Right renal pelvis (tissue), 4 donors: Measurements from ENCODE around the gene CACNA2D4. TPM values are rescaled to one million over a fixed set of nuclear protein-coding genes. Genes with fewer than 3 reads are reported as not detected.

Source experiments
- DNase-seq, 4 donors: peaks; one replicate each; pipeline ENCODE4 v3.0.0-alpha.2; 2013; ENCODE audit warnings: low read depth in 4 of 4, low spot score in 3 of 4, missing footprints in 1 of 4
- polyA plus RNA-seq, 4 donors: library from polyadenylated mRNA; unstranded; fragments of 120-200 nt; gene quantifications; one replicate each; pipeline ENCODE4 v1.2.1, GENCODE V29; 2013; ENCODE audit not compliant: insufficient read length in 4 of 4

Gene CACNA2D4
- polyA plus RNA-seq, 4 donors, result 1.9 to 3.0 (median 2.3) TPM

- no peak for DNase-seq
Observed at GRCh38 chr12:1807087-1807860, 111.2 kb downstream of the CACNA2D4 start.

- DNase-seq, result no peak
Observed at GRCh38 chr12:1806301-1807086, 112.0 kb downstream of the CACNA2D4 start.

GRCh38 chr12:1805441-1806081, 112.9 kb downstream of the CACNA2D4 start:
- no peak for DNase-seq

- DNase-seq, result peak; percentile 73 to 80 (median 76)
Observed at GRCh38 chr12:1804545-1805332, 113.7 kb downstream of the CACNA2D4 start.

- DNase-seq, result no peak
Observed at GRCh38 chr12:1803736-1804135, 114.7 kb downstream of the CACNA2D4 start.

GRCh38 chr12:1801303-1801975, 117.0 kb downstream of the CACNA2D4 start:
- DNase-seq, result no peak

GRCh38 chr12:1800401-1801302, 117.8 kb downstream of the CACNA2D4 start:
- no peak for DNase-seq

- no peak for DNase-seq
Observed at GRCh38 chr12:1799882-1800400, 118.5 kb downstream of the CACNA2D4 start.

- DNase-seq, result no peak
Observed at GRCh38 chr12:1799051-1799881, 119.2 kb downstream of the CACNA2D4 start.

GRCh38 chr12:1798641-1799020, 119.8 kb downstream of the CACNA2D4 start:
- DNase-seq, result no peak

- no peak for DNase-seq
Observed at GRCh38 chr12:1797991-1798640, 120.3 kb downstream of the CACNA2D4 start.

- peak in 1 of 4 donors; percentile 20 for DNase-seq
Observed at GRCh38 chr12:1797011-1797901, 121.2 kb downstream of the CACNA2D4 start.

- peak in 1 of 4 donors; percentile 32 for DNase-seq
Observed at GRCh38 chr12:1796515-1797010, 121.9 kb downstream of the CACNA2D4 start.

GRCh38 chr12:1795785-1796514, 122.5 kb downstream of the CACNA2D4 start:
- peak; percentile 70 to 79 (median 72) for DNase-seq

- no peak for DNase-seq
Observed at GRCh38 chr12:1795221-1795784, 123.1 kb downstream of the CACNA2D4 start.
